Measurements from ENCODE around the gene SUPT3H. TPM values are rescaled to one million over a fixed set of nuclear protein-coding genes. Genes with fewer than 3 reads are reported as not detected.
"Not testable (repeated sequence)": the region's sequence is repeated elsewhere in the genome, so short reads cannot be mapped to it uniquely, and the experiment has no call there.

SUPT3H gene
- total and polyA plus RNA-seq, 9 donors = 10.3 to 23.1 (median 16.2) TPM

DNA sequence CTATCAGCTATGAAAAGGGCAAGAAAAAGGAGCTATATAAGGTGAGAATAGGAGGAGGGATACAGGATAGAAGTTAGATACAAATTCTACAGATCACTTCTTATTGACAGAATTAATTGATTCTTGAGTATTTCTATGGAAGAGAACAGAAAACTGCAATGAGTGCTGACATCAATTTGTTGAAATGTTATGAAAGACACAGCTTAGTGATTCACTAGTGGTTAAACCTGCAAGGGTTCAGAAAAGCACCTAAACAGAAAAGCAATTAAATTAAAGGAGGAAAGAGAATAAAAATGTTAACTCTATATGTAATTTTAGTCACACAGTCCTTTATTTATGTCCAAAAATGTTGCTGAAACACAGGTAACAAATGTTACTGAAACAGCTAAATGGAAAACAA lies 304.0 kb downstream of the SUPT3H start:
- DNase-seq = no peak
- H3K27me3 ChIP-seq = no peaks in the 10 kb centered on the region
- intact Hi-C loops (cut with DNase I) = no loop called here
- H3K9me3 ChIP-seq = peaks cover 0 to 6% of the 10 kb centered on the region in 2 donors
- TF ChIP-seq CTCF (IDR thresholded peaks at IDR 0.05) (no peak), POLR2A (IDR thresholded peaks at IDR 0.05) (no peak), EP300 (IDR thresholded peaks at IDR 0.05) (no peak)
- no peaks in the 10 kb centered on the region for H3K36me3 ChIP-seq
- H3K27ac ChIP-seq = no peak overlapping the region
- H3K4me1 ChIP-seq (ENCODE audit: insufficient read depth) = peaks cover 2% of the 10 kb centered on the region
- no peak overlapping the region for H3K4me3 ChIP-seq

GRCh38 chr6:45072673-45073072 lies 305.1 kb downstream of the SUPT3H start:
- H3K36me3 ChIP-seq = no peaks in the 10 kb centered on the region

DNA sequence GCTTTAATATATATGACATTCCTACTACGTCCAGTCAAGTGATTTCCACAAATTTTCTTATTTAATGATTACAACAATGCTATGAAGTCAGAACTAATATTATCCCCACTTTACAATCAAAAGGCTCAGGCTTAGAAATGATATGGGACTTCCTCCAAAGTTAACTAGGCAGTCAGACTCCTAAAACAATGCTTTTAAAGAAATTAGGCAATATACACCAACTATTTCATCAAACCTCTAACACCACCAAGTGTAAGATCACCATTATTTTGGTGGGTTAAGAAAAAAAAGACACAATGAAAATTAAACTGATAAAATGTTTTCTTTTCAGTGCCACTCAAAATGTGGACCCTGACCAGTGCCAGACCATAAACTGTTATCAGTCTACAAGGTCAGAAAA lies 305.7 kb downstream of the SUPT3H start:
- Histone ChIP-seq H3K27ac (no peak overlapping the region), H3K36me3 (no peaks in the 10 kb centered on the region), H3K4me1 (ENCODE audit: insufficient read depth) (peaks cover 2% of the 10 kb centered on the region), H3K9me3 (no peaks in the 10 kb centered on the region), H3K27me3 (no peaks in the 10 kb centered on the region), H3K4me3 (no peak overlapping the region)
- no peak for DNase-seq
- whole genome bisulfite sequencing, 3 donors = 90 to 100% (median 98%) methylated on average over 1 of the region's 1 CpG
- intact Hi-C loops (cut with DNase I) = no loop called here
- no peak for TF ChIP-seq EP300 (IDR thresholded peaks at IDR 0.05)
- TF ChIP-seq POLR2A (IDR thresholded peaks at IDR 0.05) = no peak
- TF ChIP-seq CTCF (IDR thresholded peaks at IDR 0.05) = no peak

More at GRCh38 chr6:45072673-45073072, 305.1 kb downstream of the SUPT3H start:
- DNase-seq = no peak
- H3K4me3 ChIP-seq = no peak overlapping the region
- peaks cover 2% of the 10 kb centered on the region for H3K4me1 ChIP-seq (ENCODE audit: insufficient read depth)
- no peak overlapping the region for H3K27ac ChIP-seq
- WGBS, 3 donors = 58 to 74% (median 69%) methylated on average over 3 of the region's 3 CpGs
- H3K27me3 ChIP-seq = no peaks in the 10 kb centered on the region
- TF ChIP-seq EP300 (IDR thresholded peaks at IDR 0.05) (no peak), POLR2A (IDR thresholded peaks at IDR 0.05) (no peak), CTCF (IDR thresholded peaks at IDR 0.05) (no peak)
- H3K9me3 ChIP-seq = no peaks in the 10 kb centered on the region
- intact Hi-C loops (cut with DNase I) = no loop called here

GRCh38 chr6:45069091-45069490 lies 308.6 kb downstream of the SUPT3H start:
- H3K27me3 ChIP-seq = no peaks in the 10 kb centered on the region
- no peak for DNase-seq
- intact Hi-C loops (cut with DNase I) = no loop called here

GRCh38 chr6:45067446-45067845 lies 310.3 kb downstream of the SUPT3H start:
- H3K27ac ChIP-seq; H3K27me3 ChIP-seq; H3K9me3 ChIP-seq; H3K4me3 ChIP-seq; H3K4me1 ChIP-seq (ENCODE audit: insufficient read depth); intact Hi-C loops (cut with DNase I); H3K36me3 ChIP-seq; DNase-seq: not testable (repeated sequence)
- 81 to 100% (median 89%) methylated on average over 1 of the region's 1 CpG for WGBS, 3 donors

More at GRCh38 chr6:45069091-45069490, 308.6 kb downstream of the SUPT3H start:
- H3K27ac ChIP-seq = no peak overlapping the region
- H3K4me1 ChIP-seq (ENCODE audit: insufficient read depth) = peaks cover 2% of the 10 kb centered on the region
- H3K9me3 ChIP-seq = no peaks in the 10 kb centered on the region
- 89 to 92% (median 90%) methylated on average over 3 of the region's 3 CpGs for WGBS, 3 donors
- no peak for TF ChIP-seq POLR2A (IDR thresholded peaks at IDR 0.05)
- no peaks in the 10 kb centered on the region for H3K36me3 ChIP-seq
- H3K4me3 ChIP-seq = no peak overlapping the region

DNA sequence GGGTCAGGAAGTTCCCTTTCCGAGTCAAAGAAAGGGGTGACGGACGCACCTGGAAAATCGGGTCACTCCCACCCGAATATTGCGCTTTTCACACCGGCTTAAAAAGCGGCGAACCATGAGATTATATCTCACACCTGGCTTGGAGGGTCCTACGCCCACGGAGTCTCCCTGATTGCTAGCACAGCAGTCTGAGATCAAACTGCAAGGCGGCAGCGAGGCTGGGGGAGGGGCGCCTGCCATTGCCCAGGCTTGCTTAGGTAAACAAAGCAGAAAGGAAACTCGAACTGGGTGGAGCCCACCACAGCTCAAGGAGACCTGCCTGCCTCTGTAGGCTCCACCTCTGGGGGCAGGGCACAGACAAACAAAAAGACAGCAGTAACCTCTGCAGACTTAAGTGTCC lies 315.1 kb downstream of the SUPT3H start:
- H3K4me1 ChIP-seq (ENCODE audit: insufficient read depth); H3K4me3 ChIP-seq; H3K27ac ChIP-seq; DNase-seq; H3K27me3 ChIP-seq; intact Hi-C loops (cut with DNase I); H3K36me3 ChIP-seq; H3K9me3 ChIP-seq: not testable (repeated sequence)
- 77 to 86% (median 84%) methylated on average over 15 of the region's 15 CpGs for WGBS, 3 donors

All from ovary (tissue), 9 donors.